Measurements from ENCODE around the gene LRP1-AS.

The LRP1-AS gene

DNA sequence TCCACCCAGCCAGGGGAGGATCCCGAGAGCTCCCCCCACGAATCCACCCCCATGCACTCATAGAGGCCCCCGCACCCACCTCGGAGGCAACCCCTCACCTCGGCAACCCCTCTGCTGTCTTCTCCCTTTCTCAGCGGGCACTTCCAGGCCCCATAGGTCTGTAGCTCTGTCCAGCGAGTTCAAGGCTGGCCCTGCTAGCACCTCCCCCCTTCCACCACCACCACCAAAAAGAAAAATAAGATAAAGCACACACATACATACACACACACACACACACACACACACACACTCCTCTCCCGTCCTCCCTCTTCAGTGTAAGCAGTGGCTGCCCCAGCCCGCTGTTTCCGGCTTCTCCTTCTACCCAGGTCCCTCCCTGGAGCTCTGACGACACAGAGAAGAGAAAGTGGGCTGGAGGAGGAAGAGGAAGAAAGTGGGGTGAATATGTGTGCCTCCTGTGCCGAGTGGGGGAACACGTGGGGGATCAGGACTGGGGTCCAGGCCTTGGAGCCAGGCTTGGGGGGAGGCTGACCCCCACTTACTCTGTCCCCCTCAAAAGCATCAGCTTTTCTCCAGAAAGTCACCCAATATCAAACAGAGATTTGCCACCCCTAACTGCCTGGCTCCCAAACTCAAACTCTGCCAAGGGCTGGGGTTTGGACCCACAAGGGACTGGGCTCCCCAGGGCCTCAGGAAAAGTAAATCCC, 36.2 kb downstream of the LRP1-AS start, which contains the start of gene STAT6:
Gene STAT6, minus strand, starts transcription at position 332 of the 704 bp plus-strand sequence. CDS start 3,084 bp downstream, outside the sequence.
- DNase-seq (ENCODE audit: low spot score), result peak; percentile 84
- in situ Hi-C loops (cut with MboI; ENCODE audit: low sequenced_read_pairs, unreplicated experiment), result loop anchor here (5.0 to 10.0 kb wide), 3 partner anchors 44 to 356 kb away; partner anchors contain the start of genes PRIM1 and ZBTB39
- TF ChIP-seq, protein P1, sequence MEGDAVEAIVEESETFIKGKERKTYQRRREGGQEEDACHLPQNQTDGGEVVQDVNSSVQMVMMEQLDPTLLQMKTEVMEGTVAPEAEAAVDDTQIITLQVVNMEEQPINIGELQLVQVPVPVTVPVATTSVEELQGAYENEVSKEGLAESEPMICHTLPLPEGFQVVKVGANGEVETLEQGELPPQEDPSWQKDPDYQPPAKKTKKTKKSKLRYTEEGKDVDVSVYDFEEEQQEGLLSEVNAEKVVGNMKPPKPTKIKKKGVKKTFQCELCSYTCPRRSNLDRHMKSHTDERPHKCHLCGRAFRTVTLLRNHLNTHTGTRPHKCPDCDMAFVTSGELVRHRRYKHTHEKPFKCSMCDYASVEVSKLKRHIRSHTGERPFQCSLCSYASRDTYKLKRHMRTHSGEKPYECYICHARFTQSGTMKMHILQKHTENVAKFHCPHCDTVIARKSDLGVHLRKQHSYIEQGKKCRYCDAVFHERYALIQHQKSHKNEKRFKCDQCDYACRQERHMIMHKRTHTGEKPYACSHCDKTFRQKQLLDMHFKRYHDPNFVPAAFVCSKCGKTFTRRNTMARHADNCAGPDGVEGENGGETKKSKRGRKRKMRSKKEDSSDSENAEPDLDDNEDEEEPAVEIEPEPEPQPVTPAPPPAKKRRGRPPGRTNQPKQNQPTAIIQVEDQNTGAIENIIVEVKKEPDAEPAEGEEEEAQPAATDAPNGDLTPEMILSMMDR (IDR thresholded peaks at IDR 0.05; ENCODE audit: borderline replicate concordance, control extremely low read depth, extremely low read depth, insufficient read depth, missing control alignments), result no peak

DNA sequence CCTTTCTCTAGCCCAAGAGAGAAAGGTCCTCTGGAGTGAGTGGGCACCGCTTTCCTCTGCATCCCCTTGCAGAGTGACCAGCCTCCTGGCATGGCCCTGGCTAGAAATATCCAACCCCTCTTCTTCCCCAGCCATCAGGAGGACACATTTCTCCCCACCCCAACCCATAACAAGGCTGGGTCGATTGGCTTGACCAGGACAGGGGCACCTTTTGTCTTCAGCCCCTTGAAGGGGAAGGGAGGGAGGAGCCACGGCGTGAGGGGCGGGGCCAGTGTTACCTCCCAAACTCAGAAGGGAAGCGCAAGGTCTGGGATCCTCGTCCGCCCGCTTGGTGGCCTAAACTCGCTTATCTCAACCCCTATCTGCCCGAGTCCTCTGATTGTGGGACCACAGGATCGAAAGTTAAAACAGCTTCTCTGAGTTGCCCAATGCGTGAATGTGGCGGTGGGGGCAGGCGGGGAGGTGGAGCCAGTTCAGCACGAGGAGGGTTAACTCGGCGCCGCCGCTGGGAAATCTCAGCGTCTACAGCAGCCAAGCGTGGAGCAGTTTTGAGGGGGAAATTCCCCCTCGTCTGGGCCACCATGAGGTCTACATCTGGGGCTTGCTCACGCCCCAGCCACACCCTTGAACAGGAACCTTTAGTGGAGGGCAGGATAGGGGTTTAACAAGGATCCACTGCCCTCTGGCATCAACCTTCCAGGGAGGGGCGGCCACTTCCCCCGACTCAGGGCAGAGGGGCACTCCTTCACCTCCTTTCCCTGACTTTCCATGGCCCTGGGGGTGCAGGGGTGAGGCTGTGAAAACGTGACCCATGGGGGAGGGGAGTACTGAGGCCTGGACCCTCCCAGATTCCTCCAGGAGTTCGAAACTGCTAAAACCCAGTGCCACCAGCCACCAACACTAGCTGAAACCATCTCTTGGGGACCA, 37.1 kb downstream of the LRP1-AS start:
- peak; percentile 84 for DNase-seq (ENCODE audit: low spot score)
- in situ Hi-C loops (cut with MboI; ENCODE audit: low sequenced_read_pairs, unreplicated experiment), result loop anchor here (5.0 to 10.0 kb wide), 3 partner anchors 43 to 356 kb away; partner anchors contain the start of genes PRIM1 and ZBTB39
- TF ChIP-seq, protein P1 (IDR thresholded peaks at IDR 0.05; ENCODE audit: borderline replicate concordance, control extremely low read depth, extremely low read depth, insufficient read depth, missing control alignments), result no peak

DNA sequence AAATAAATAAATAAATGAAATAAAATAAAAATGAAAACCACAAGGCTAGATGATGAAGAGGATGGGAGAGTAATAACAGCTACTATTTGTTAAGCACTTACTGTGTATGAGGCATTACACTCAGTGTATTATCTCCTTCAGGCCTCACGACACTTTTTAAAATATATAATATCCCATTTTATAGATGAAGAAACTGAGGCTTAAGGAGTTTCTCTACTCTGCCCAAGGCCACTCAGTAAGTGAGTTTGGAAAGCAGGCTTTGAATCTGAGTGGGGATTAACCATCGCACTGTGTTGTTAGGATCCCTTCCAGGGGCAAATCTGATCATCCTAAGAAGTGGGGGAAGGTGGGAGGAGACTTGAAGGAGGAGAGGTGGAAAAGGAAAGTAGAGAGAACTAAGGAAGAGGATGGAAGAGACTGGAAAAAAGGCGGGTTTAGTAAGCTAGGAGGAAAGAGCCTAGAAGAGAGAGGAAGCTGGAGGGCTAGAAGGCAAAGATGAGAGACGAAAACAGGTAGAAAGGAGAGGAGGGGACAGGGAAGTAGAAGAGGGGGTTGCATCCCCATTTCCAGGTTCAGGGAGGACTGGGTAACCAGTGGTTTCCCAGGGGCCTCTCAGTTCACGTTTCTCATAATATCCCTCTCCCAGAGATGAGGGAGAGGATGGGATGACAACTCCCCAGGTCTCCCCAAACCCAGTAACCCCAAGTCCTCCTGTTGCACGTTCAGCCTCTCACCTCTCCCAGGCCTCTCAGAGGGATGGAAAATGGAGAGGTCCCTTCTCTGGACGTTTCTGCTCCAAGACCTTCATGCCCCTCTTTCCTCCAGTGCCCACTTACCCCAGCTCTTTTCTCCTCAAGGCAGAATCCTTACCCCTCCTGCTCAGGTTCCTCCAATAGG, 38.0 kb downstream of the LRP1-AS start:
- TF ChIP-seq, protein P1 (IDR thresholded peaks at IDR 0.05; ENCODE audit: borderline replicate concordance, control extremely low read depth, extremely low read depth, insufficient read depth, missing control alignments), result no peak
- peak; percentile 12 for DNase-seq (ENCODE audit: low spot score)
- in situ Hi-C loops (cut with MboI; ENCODE audit: low sequenced_read_pairs, unreplicated experiment), result loop anchor here (5.0 to 10.0 kb wide), 3 partner anchors 42 to 355 kb away; partner anchors contain the start of genes PRIM1 and ZBTB39

DNA sequence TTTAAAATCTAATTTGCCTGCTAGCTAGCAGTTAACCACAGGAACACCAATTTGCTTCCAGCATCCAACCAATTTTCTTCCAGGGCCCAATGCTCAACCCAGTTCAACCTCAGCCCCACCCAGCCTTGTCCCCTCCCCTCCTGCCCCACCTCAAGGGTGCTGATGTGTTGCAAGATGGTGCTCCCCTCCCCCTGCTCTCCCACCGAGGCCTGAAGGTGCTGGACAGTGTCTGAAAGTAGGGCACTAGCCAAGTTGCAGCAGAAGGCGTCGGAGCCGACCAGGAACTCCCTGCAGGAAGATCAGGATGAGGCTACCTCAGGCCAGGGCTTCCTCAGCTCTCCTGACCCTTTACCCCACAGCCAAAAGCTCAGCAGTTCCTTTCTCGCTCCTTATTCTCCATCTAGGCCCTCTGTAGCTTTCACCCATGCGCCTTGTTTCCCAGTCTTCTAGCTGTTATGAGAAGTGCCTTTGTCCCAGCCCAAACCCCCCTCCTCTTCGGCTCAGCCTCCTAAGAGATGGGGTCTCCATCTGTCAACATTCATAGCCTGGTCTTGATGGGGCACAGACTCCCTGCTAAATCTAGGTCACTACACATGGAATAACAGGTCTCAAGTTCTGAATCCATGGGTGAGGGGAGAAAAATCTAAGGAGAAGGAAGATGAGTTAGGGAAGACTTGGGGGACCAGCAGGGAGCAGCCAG, 39.8 kb downstream of the LRP1-AS start:
- TF ChIP-seq, protein P1 (IDR thresholded peaks at IDR 0.05; ENCODE audit: borderline replicate concordance, control extremely low read depth, extremely low read depth, insufficient read depth, missing control alignments), result no peak
- DNase-seq (ENCODE audit: low spot score), result no peak
- in situ Hi-C loops (cut with MboI; ENCODE audit: low sequenced_read_pairs, unreplicated experiment), result no loop called here

DNA sequence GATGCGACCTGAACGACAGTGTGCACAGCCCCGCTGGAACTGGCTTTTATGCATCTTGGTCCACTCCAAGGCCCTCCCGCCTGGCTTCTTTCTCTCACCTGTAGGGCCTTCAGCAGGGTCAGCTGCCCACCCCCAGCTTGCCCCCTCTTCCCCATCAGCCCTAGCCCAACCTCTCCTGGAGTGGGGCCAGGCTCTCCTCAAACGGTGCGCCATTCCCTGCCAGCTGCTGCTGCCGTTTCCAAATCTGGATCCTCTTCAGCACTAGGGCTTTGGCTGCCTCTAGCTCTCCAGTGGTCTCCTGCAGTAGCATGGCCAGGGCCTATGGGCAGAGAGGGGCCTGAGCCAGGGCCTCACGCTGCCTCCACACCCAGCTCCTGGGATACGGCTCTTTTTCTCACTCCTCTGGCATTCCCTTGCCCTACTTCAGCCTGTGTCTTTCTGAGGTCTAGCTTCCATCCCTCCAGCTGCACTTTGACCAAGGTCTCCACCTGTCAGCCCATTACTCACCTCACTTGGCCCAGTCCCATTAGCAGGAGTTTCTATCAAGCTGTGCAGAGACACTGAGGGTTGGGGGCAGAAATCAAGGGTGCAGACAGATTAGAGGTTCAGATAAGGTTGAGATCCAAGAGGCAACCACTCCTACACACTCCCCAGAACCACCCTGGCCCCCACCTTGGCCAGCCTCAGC, 41.3 kb downstream of the LRP1-AS start:
- peak; percentile 22 for DNase-seq (ENCODE audit: low spot score)
- in situ Hi-C loops (cut with MboI; ENCODE audit: low sequenced_read_pairs, unreplicated experiment), result no loop called here

More for the DNA sequence above, 41.3 kb downstream of the LRP1-AS start:
- TF ChIP-seq, protein P1 (IDR thresholded peaks at IDR 0.05; ENCODE audit: borderline replicate concordance, control extremely low read depth, extremely low read depth, insufficient read depth, missing control alignments), result no peak

Measured in GM13976 (cell line).